ENCODE measurements around the gene TNRC18. TPM values are rescaled to one million over a fixed set of nuclear protein-coding genes. Genes with fewer than 3 reads are reported as not detected.
A peak's percentile ranks its signal among the peaks of the same experiment; 100 is the strongest.

Gene TNRC18
- total and polyA plus RNA-seq, 4 donors: 42.5 to 130 (median 80.2) TPM

GRCh38 chr7:5413449-5413786, 10.2 kb downstream of the TNRC18 start:
- no peak for DNase-seq (ENCODE audit: low read depth in 4 of 6, low spot score in 6 of 6)
- Histone ChIP-seq H3K36me3 (ENCODE audit: control insufficient read depth, insufficient read depth, low read length) (peaks cover 25% of the 10 kb centered on the region), H3K27ac (ENCODE audit: low read depth, low read length) (peak overlapping the region; percentile 36), H3K27me3 (ENCODE audit: control insufficient read depth, insufficient read depth, low read length) (no peaks in the 10 kb centered on the region), H3K4me1 (ENCODE audit: control insufficient read depth, insufficient read depth, low read length) (peaks cover 32% of the 10 kb centered on the region), H3K4me3 (ENCODE audit: low read depth, low read length) (no peak overlapping the region), H3K9me3 (ENCODE audit: control insufficient read depth, insufficient read depth, low read length) (no peaks in the 10 kb centered on the region)
- WGBS (ENCODE audit: insufficient coverage): 48% methylated on average over 5 of the region's 6 CpGs

- Histone ChIP-seq H3K9me3 (ENCODE audit: control insufficient read depth, insufficient read depth, low read length) (no peaks in the 10 kb centered on the region), H3K27ac (ENCODE audit: low read depth, low read length) (no peak overlapping the region), H3K4me1 (ENCODE audit: control insufficient read depth, insufficient read depth, low read length) (peaks cover 44% of the 10 kb centered on the region), H3K4me3 (ENCODE audit: low read depth, low read length) (no peak overlapping the region), H3K36me3 (ENCODE audit: control insufficient read depth, insufficient read depth, low read length) (peaks cover 38% of the 10 kb centered on the region), H3K27me3 (ENCODE audit: control insufficient read depth, insufficient read depth, low read length) (no peaks in the 10 kb centered on the region)
- no peak for DNase-seq (ENCODE audit: low read depth in 4 of 6, low spot score in 6 of 6)
- 70% methylated on average over 3 of the region's 4 CpGs for WGBS (ENCODE audit: insufficient coverage)
These were observed 14.9 kb downstream of the TNRC18 start for GRCh38 chr7:5408777-5409176.

GRCh38 chr7:5406957-5407945, 16.4 kb downstream of the TNRC18 start:
- H3K9me3 ChIP-seq (ENCODE audit: control insufficient read depth, insufficient read depth, low read length): no peaks in the 10 kb centered on the region
- H3K4me3 ChIP-seq (ENCODE audit: low read depth, low read length): no peak overlapping the region
- peaks cover 32% of the 10 kb centered on the region for H3K4me1 ChIP-seq (ENCODE audit: control insufficient read depth, insufficient read depth, low read length)
- WGBS (ENCODE audit: insufficient coverage): 63% methylated on average over 17 of the region's 24 CpGs
- peaks cover 40% of the 10 kb centered on the region for H3K36me3 ChIP-seq (ENCODE audit: control insufficient read depth, insufficient read depth, low read length)
- H3K27ac ChIP-seq (ENCODE audit: low read depth, low read length): peak overlapping the region; percentile 43
- no peaks in the 10 kb centered on the region for H3K27me3 ChIP-seq (ENCODE audit: control insufficient read depth, insufficient read depth, low read length)
- peak in 3 of 6 donors; percentile 35 to 73 (median 64) for DNase-seq (ENCODE audit: low read depth in 4 of 6, low spot score in 6 of 6)

GRCh38 chr7:5404421-5404826, 19.2 kb downstream of the TNRC18 start:
- H3K27ac ChIP-seq (ENCODE audit: low read depth, low read length): peak overlapping the region; percentile 40
- no peak overlapping the region for H3K4me3 ChIP-seq (ENCODE audit: low read depth, low read length)
- H3K36me3 ChIP-seq (ENCODE audit: control insufficient read depth, insufficient read depth, low read length): peaks cover 55% of the 10 kb centered on the region
- DNase-seq (ENCODE audit: low read depth in 4 of 6, low spot score in 6 of 6): peak in 1 of 6 donors; percentile 74
- peaks cover 32% of the 10 kb centered on the region for H3K4me1 ChIP-seq (ENCODE audit: control insufficient read depth, insufficient read depth, low read length)
- no peaks in the 10 kb centered on the region for H3K27me3 ChIP-seq (ENCODE audit: control insufficient read depth, insufficient read depth, low read length)
- 32% methylated on average over 5 of the region's 8 CpGs for WGBS (ENCODE audit: insufficient coverage)
- H3K9me3 ChIP-seq (ENCODE audit: control insufficient read depth, insufficient read depth, low read length): no peaks in the 10 kb centered on the region

- Histone ChIP-seq H3K36me3 (ENCODE audit: control insufficient read depth, insufficient read depth, low read length) (peaks cover 64% of the 10 kb centered on the region), H3K4me3 (ENCODE audit: low read depth, low read length) (no peak overlapping the region), H3K27ac (ENCODE audit: low read depth, low read length) (peak overlapping the region; percentile 40), H3K9me3 (ENCODE audit: control insufficient read depth, insufficient read depth, low read length) (no peaks in the 10 kb centered on the region), H3K4me1 (ENCODE audit: control insufficient read depth, insufficient read depth, low read length) (peaks cover 30% of the 10 kb centered on the region), H3K27me3 (ENCODE audit: control insufficient read depth, insufficient read depth, low read length) (no peaks in the 10 kb centered on the region)
- 100% methylated on average over 1 of the region's 6 CpGs for WGBS (ENCODE audit: insufficient coverage)
- no peak for DNase-seq (ENCODE audit: low read depth in 4 of 6, low spot score in 6 of 6)
These were observed 20.2 kb downstream of the TNRC18 start for GRCh38 chr7:5403442-5403841.

- Histone ChIP-seq H3K4me1 (ENCODE audit: control insufficient read depth, insufficient read depth, low read length) (peaks cover 20% of the 10 kb centered on the region), H3K27ac (ENCODE audit: low read depth, low read length) (no peak overlapping the region), H3K27me3 (ENCODE audit: control insufficient read depth, insufficient read depth, low read length) (no peaks in the 10 kb centered on the region), H3K36me3 (ENCODE audit: control insufficient read depth, insufficient read depth, low read length) (peaks cover 73% of the 10 kb centered on the region), H3K4me3 (ENCODE audit: low read depth, low read length) (no peak overlapping the region), H3K9me3 (ENCODE audit: control insufficient read depth, insufficient read depth, low read length) (no peaks in the 10 kb centered on the region)
- WGBS (ENCODE audit: insufficient coverage): 72% methylated on average over 5 of the region's 7 CpGs
- DNase-seq (ENCODE audit: low read depth in 4 of 6, low spot score in 6 of 6): no peak
These were observed 25.9 kb downstream of the TNRC18 start for GRCh38 chr7:5397736-5398135.

- Histone ChIP-seq H3K27me3 (ENCODE audit: control insufficient read depth, insufficient read depth, low read length) (no peaks in the 10 kb centered on the region), H3K4me1 (ENCODE audit: control insufficient read depth, insufficient read depth, low read length) (peaks cover 20% of the 10 kb centered on the region), H3K4me3 (ENCODE audit: low read depth, low read length) (no peak overlapping the region), H3K9me3 (ENCODE audit: control insufficient read depth, insufficient read depth, low read length) (no peaks in the 10 kb centered on the region), H3K36me3 (ENCODE audit: control insufficient read depth, insufficient read depth, low read length) (peaks cover 76% of the 10 kb centered on the region), H3K27ac (ENCODE audit: low read depth, low read length) (no peak overlapping the region)
- no peak for DNase-seq (ENCODE audit: low read depth in 4 of 6, low spot score in 6 of 6)
- 71% methylated on average over 27 of the region's 30 CpGs for WGBS (ENCODE audit: insufficient coverage)
These were observed 26.5 kb downstream of the TNRC18 start for GRCh38 chr7:5396999-5397663.

- no peak overlapping the region for H3K27ac ChIP-seq (ENCODE audit: low read depth, low read length)
- DNase-seq (ENCODE audit: low read depth in 4 of 6, low spot score in 6 of 6): no peak
These were observed 27.1 kb downstream of the TNRC18 start for GRCh38 chr7:5396542-5396941.

GRCh38 chr7:5395246-5395645, 28.4 kb downstream of the TNRC18 start:
- Histone ChIP-seq H3K27me3 (ENCODE audit: control insufficient read depth, insufficient read depth, low read length) (no peaks in the 10 kb centered on the region), H3K9me3 (ENCODE audit: control insufficient read depth, insufficient read depth, low read length) (no peaks in the 10 kb centered on the region), H3K4me1 (ENCODE audit: control insufficient read depth, insufficient read depth, low read length) (peaks cover 27% of the 10 kb centered on the region), H3K4me3 (ENCODE audit: low read depth, low read length) (no peak overlapping the region), H3K27ac (ENCODE audit: low read depth, low read length) (no peak overlapping the region), H3K36me3 (ENCODE audit: control insufficient read depth, insufficient read depth, low read length) (peaks cover 84% of the 10 kb centered on the region)
- 74% methylated on average over 15 of the region's 15 CpGs for WGBS (ENCODE audit: insufficient coverage)
- DNase-seq (ENCODE audit: low read depth in 4 of 6, low spot score in 6 of 6): no peak

More at GRCh38 chr7:5396542-5396941, 27.1 kb downstream of the TNRC18 start:
- no peaks in the 10 kb centered on the region for H3K9me3 ChIP-seq (ENCODE audit: control insufficient read depth, insufficient read depth, low read length)
- WGBS (ENCODE audit: insufficient coverage): 62% methylated on average over 3 of the region's 6 CpGs
- no peaks in the 10 kb centered on the region for H3K27me3 ChIP-seq (ENCODE audit: control insufficient read depth, insufficient read depth, low read length)
- peaks cover 20% of the 10 kb centered on the region for H3K4me1 ChIP-seq (ENCODE audit: control insufficient read depth, insufficient read depth, low read length)
- no peak overlapping the region for H3K4me3 ChIP-seq (ENCODE audit: low read depth, low read length)
- H3K36me3 ChIP-seq (ENCODE audit: control insufficient read depth, insufficient read depth, low read length): peaks cover 81% of the 10 kb centered on the region
